HepG2 (cell line): ENCODE measurements around the gene SAMD14. TPM values are rescaled to one million over a fixed set of nuclear protein-coding genes. Genes with fewer than 3 reads are reported as not detected.

Experiments
- ATAC-seq: fragments of 200-7000 bp; cut with Tn5 transposase; 3 replicates; pipeline ENCODE4 v1.9.1; 2020; ENCODE audit warnings: mild to moderate bottlenecking, moderate library complexity
- BruUV-seq: library from RNA; stranded (reverse); fragments of 400-500 nt; replicated peaks from 2 replicates; lab custom pipeline; 2021; lab: Mats Ljungman, UMichigan
- CTCF ChIA-PET: fragments of 300-600 bp; formaldehyde crosslinking; extraction: SDS; loops from one replicate; lab custom pipeline; 2021; ENCODE audit warnings: low total read pairs, inconsistent platforms, low intra/inter-chr PET ratio; lab: Yijun Ruan, JAX
- POLR2A ChIA-PET: fragments of 350-600 bp; sonication (Branson Sonifier 250); formaldehyde crosslinking; loops from one replicate; lab custom pipeline; 2020; ENCODE audit warnings: antibody characterized with exemption, inconsistent platforms; lab: Yijun Ruan, JAX
- DNase-seq: peaks from one replicate; pipeline ENCODE4 v3.0.0-alpha.2; 2015; ENCODE audit warnings: low spot score
- FAIRE-seq: peaks from 3 replicates; lab custom pipeline; 2011; peaks lifted over from hg19 to GRCh38; lab: Jason Lieb, UNC
- H2AFZ ChIP-seq: one replicate; pipeline ENCODE4 v1.6.1; 2011; ENCODE audit warnings: low read length, inconsistent platforms
- H3K27ac ChIP-seq: fragments of 300-600 bp; 3 replicates; pipeline ENCODE4 v1.8.0; 2011; ENCODE audit warnings: mixed run types, mild to moderate bottlenecking, mixed read lengths, low read length, inconsistent platforms; ENCODE audit not compliant: insufficient read depth; ENCODE audit errors: extremely low read length
- H3K27me3 ChIP-seq, 2 experiments: fragments of 200-600 bp in 1 of 2; 2 replicates in 1 of 2; 3 replicates in 1 of 2; pipeline versions ENCODE4 v1.6.0 to v1.8.0; 2011; ENCODE audit warnings: low read length in 2 of 2, mild to moderate bottlenecking in 2 of 2, moderate library complexity in 2 of 2, inconsistent platforms in 1 of 2; ENCODE audit not compliant: insufficient read depth in 2 of 2, control insufficient read depth in 1 of 2
- H3K36me3 ChIP-seq, 2 experiments: fragments of 200-600 bp in 1 of 2; replicated peaks in 1 of 2; 2 replicates in 1 of 2; 3 replicates in 1 of 2; pipeline versions ENCODE4 v1.5.1 to v1.8.0; 2011; ENCODE audit warnings: low read length in 2 of 2, inconsistent platforms in 1 of 2; ENCODE audit not compliant: insufficient read depth in 2 of 2, control insufficient read depth in 1 of 2
- H3K4me1 ChIP-seq: 2 replicates; pipeline ENCODE4 v1.5.1; 2012; ENCODE audit warnings: low read length, inconsistent platforms; ENCODE audit not compliant: insufficient read depth
- H3K4me2 ChIP-seq: 2 replicates; pipeline ENCODE4 v1.6.0; 2011; ENCODE audit warnings: low read depth, low read length, inconsistent platforms
- H3K4me3 ChIP-seq, 3 experiments: fragments of 200-600 bp in 1 of 3; sonication (generic), shearing (Covaris generic) in 1 of 3; replicated peaks in 1 of 3; 2 replicates each; pipeline ENCODE4 v1.5.1; 2011 to 2016; ENCODE audit warnings: low read length in 3 of 3, inconsistent platforms in 2 of 3, low read depth in 2 of 3, mild to moderate bottlenecking in 2 of 3, control low read depth in 1 of 3, mixed read lengths in 1 of 3; ENCODE audit not compliant: insufficient read depth in 1 of 3
- H3K79me2 ChIP-seq: one replicate; pipeline ENCODE4 v1.6.1; 2011; ENCODE audit warnings: low read length, inconsistent platforms; ENCODE audit not compliant: insufficient read depth
- H3K9ac ChIP-seq: 2 replicates; pipeline ENCODE4 v1.6.0; 2011; ENCODE audit warnings: mild to moderate bottlenecking, low read depth, low read length, inconsistent platforms; ENCODE audit not compliant: insufficient read depth
- H3K9me3 ChIP-seq: 2 replicates; pipeline ENCODE4 v1.5.1; 2012; ENCODE audit warnings: mild to moderate bottlenecking, low read length
- H4K20me1 ChIP-seq: 2 replicates; pipeline ENCODE4 v1.6.0; 2011; ENCODE audit warnings: inconsistent platforms, mild to moderate bottlenecking, low read length, moderate library complexity; ENCODE audit not compliant: insufficient read depth
- ATF7-NPFF ChIP-seq: sonication (generic); formaldehyde crosslinking; IDR thresholded peaks from 2 replicates; pipeline ENCODE4 v1.8.1; 2023; ENCODE audit warnings: mild to moderate bottlenecking, low read depth, missing genetic modification reagents, moderate library complexity
- BCL6 ChIP-seq: IDR thresholded peaks from 2 replicates; pipeline ENCODE4 v1.6.1; 2016; ENCODE audit warnings: missing genetic modification reagents, missing compliant biosample characterization
- HNF4A ChIP-seq: sonication (generic); formaldehyde crosslinking; IDR thresholded peaks from 2 replicates; pipeline ENCODE4 v1.4.0; 2020; ENCODE audit warnings: missing genetic modification reagents
- IRF1 ChIP-seq: sonication (generic); formaldehyde crosslinking; IDR thresholded peaks from 2 replicates; pipeline ENCODE4 v1.4.0; 2020; ENCODE audit warnings: low read depth, mild to moderate bottlenecking, missing genetic modification reagents
- MXD3 ChIP-seq: IDR thresholded peaks from 2 replicates; pipeline ENCODE4 v1.6.1; 2016; ENCODE audit warnings: mild to moderate bottlenecking, missing biosample characterization, missing genetic modification reagents
- NONO ChIP-seq, 2 experiments: fragments of 450-650 bp in 1 of 2; sonication (generic) in 1 of 2; formaldehyde crosslinking in 1 of 2; IDR thresholded peaks in 1 of 2; conservative IDR thresholded peaks in 1 of 2; 2 replicates each; pipeline versions ENCODE4 v1.6.1 to v1.8.0; 2017 to 2022; ENCODE audit warnings: mild to moderate bottlenecking in 1 of 2, missing genetic modification reagents in 1 of 2, moderate library complexity in 1 of 2
- PBX2 ChIP-seq: IDR thresholded peaks from 2 replicates; pipeline ENCODE4 v1.6.1; 2016; ENCODE audit warnings: control low read depth
- PLRG1 ChIP-seq: fragments of 450-650 bp; conservative IDR thresholded peaks from 2 replicates; pipeline ENCODE4 v1.6.1; 2016
- PPARG ChIP-seq: conservative IDR thresholded peaks from 2 replicates; pipeline ENCODE4 v1.6.1; 2016; ENCODE audit warnings: missing biosample characterization, missing genetic modification reagents
- RARA ChIP-seq: IDR thresholded peaks from 2 replicates; pipeline ENCODE4 v1.6.1; 2016; ENCODE audit warnings: missing genetic modification reagents, missing compliant biosample characterization
- SETDB1 ChIP-seq: sonication (generic); formaldehyde crosslinking; IDR thresholded peaks from 2 replicates; pipeline ENCODE4 v1.5.1; 2020; ENCODE audit warnings: missing genetic modification reagents, mild to moderate bottlenecking, borderline replicate concordance
- SMYD3 ChIP-seq: sonication (generic); formaldehyde crosslinking; IDR thresholded peaks from 2 replicates; pipeline ENCODE4 v1.8.1; 2023; ENCODE audit warnings: mild to moderate bottlenecking, missing genetic modification reagents
- SNAPC5 ChIP-seq: sonication (generic); formaldehyde crosslinking; IDR thresholded peaks from 2 replicates; pipeline ENCODE4 v1.8.1; 2023; ENCODE audit warnings: mild to moderate bottlenecking, missing genetic modification reagents, borderline replicate concordance
- TCF7 ChIP-seq: sonication (generic); IDR thresholded peaks from 2 replicates; pipeline ENCODE4 v1.6.1; 2016; ENCODE audit warnings: antibody characterized with exemption, low read depth
- TOPORS ChIP-seq: sonication (generic); formaldehyde crosslinking; IDR thresholded peaks from 2 replicates; pipeline ENCODE4 v1.8.0; 2023; ENCODE audit warnings: mild to moderate bottlenecking, missing genetic modification reagents
- ZBTB49 ChIP-seq: sonication (generic); formaldehyde crosslinking; IDR thresholded peaks from 2 replicates; pipeline ENCODE4 v1.4.0; 2020; ENCODE audit warnings: missing genetic modification reagents, borderline replicate concordance
- ZNF331 ChIP-seq: sonication (generic); formaldehyde crosslinking; IDR thresholded peaks from 2 replicates; pipeline ENCODE4 v1.4.0; 2020; ENCODE audit warnings: missing genetic modification reagents
- ZNF367 ChIP-seq: sonication (generic); formaldehyde crosslinking; IDR thresholded peaks from 2 replicates; pipeline ENCODE4 v1.4.0; 2020; ENCODE audit warnings: missing genetic modification reagents, borderline replicate concordance
- ZNF850 ChIP-seq: sonication (generic); formaldehyde crosslinking; conservative IDR thresholded peaks from 2 replicates; pipeline ENCODE4 v1.9.0; 2021; ENCODE audit warnings: mild to moderate bottlenecking, missing genetic modification reagents
- ZNF879 ChIP-seq: sonication (generic); formaldehyde crosslinking; IDR thresholded peaks from 2 replicates; pipeline ENCODE4 v1.8.1; 2023; ENCODE audit warnings: missing genetic modification reagents
- WGBS: methylation state at CpG from one replicate; pipeline ENCODE4 v1.1.6; 2017; ENCODE audit warnings: low lambda C conversion rate; 5-methylcytosine and 5-hydroxymethylcytosine counted together
- in situ Hi-C: cut with HindIII; loops from 2 replicates; pipeline ENCODE4 v1.10.0; 2017; ENCODE audit warnings: low pct_unique_long_range_greater_than_20kb; ENCODE audit not compliant: extremely low pct_ligation_motif_present
- intact Hi-C: fragments of 100-400 bp; cut with micrococcal nuclease; formaldehyde crosslinking; loops from one replicate; pipeline ENCODE4 v1.10.0; 2022; ENCODE audit not compliant: unreplicated experiment
- polyA plus RNA-seq, 8 experiments: library from polyadenylated mRNA; depleted of rRNA in 3 of 8; stranded (reverse) in 7 of 8; unstranded in 1 of 8; fragments of >200 nt; fragmentation: Illumina TruSeq in 4 of 8; extraction: Trizol in 4 of 8; gene quantifications; 2 replicates each; pipeline versions ENCODE4 v1.2.1 to v1.2.3, GENCODE V29; 2011 to 2016; ENCODE audit warnings: low read depth in 4 of 8, missing spikeins in 1 of 8, mixed read lengths in 1 of 8; ENCODE audit not compliant: insufficient read depth in 1 of 8
- total RNA-seq, 5 experiments: library from RNA; depleted of rRNA; stranded (reverse); fragments of >200 nt; fragmentation: Illumina TruSeq; extraction: Trizol; gene quantifications; 2 replicates each; pipeline ENCODE4 v1.2.3, GENCODE V29; 2016; ENCODE audit warnings: low read depth in 1 of 5

SAMD14 gene
- total and polyA plus RNA-seq, 2 of the 13 experiments (the other 11 are each of a cell fraction or from before 2014, with no cell fraction given) = 0.07 to 0.22 TPM

GRCh38 chr17:50093246-50093645, 36.7 kb downstream of the SAMD14 start:
- H3K79me2 ChIP-seq = peaks cover 6% of the 10 kb centered on the region
- no peak overlapping the region for H3K27ac ChIP-seq
- no peak overlapping the region for H3K9ac ChIP-seq
- no peak overlapping the region for H2AFZ ChIP-seq
- no TSS peak for BruUV-seq
- intact Hi-C loops (no loop called here), in situ Hi-C loops (no loop called here)
- POLR2A ChIA-PET = interaction anchor here (1.9 kb wide), 1 partner anchor 56 kb away, joined by 8 read pairs; no protein-coding TSS in a partner anchor
- TF ChIP-seq SETDB1 (no peak), ZNF331 (no peak), MXD3 (CRISPR knock-in tag) (no peak), ZNF850 (CRISPR knock-in tag) (no peak), PLRG1 (no peak), SNAPC5 (CRISPR knock-in tag) (no peak), TOPORS (no peak), TCF7 (no peak), ATF7-NPFF (no peak), SMYD3 (CRISPR knock-in tag) (no peak), ZBTB49 (CRISPR knock-in tag) (no peak), ZNF879 (CRISPR knock-in tag) (no peak), NONO (IDR thresholded peaks at IDR 0.05) (no peak), NONO (CRISPR knock-in tag; conservative IDR thresholded peaks at IDR 0.05) (no peak), IRF1 (CRISPR knock-in tag) (no peak), RARA (no peak), PBX2 (CRISPR knock-in tag) (no peak), HNF4A (no peak), BCL6 (no peak), PPARG (CRISPR knock-in tag) (no peak), ZNF367 (CRISPR knock-in tag) (no peak)
- DNase-seq (no peak), ATAC-seq (no peak), FAIRE-seq (no peak)
- 20% methylated on average over 3 of the region's 3 CpGs for WGBS
- H3K4me1 ChIP-seq = peaks cover 18% of the 10 kb centered on the region
- peaks cover 6 to 28% of the 10 kb centered on the region in 2 experiments; a peak in 4 of 5 replicates for H3K27me3 ChIP-seq
- no peak overlapping the region for H3K4me2 ChIP-seq
- no peaks in the 10 kb centered on the region for H3K9me3 ChIP-seq
- H4K20me1 ChIP-seq = no peaks in the 10 kb centered on the region
- H3K36me3 ChIP-seq = peaks cover 0 to 4% of the 10 kb centered on the region in 2 experiments; a peak in 1 of 5 replicates
- CTCF ChIA-PET = interaction anchor here (1.2 to 2.1 kb wide), 5 partner anchors 14 to 204 kb away, joined by 3 to 15 read pairs (median 6); partner anchors contain the start of gene PPP1R9B
- H3K4me3 ChIP-seq = no peak overlapping the region
